Epithelial cell of esophagus (primary cell): Measurements from ENCODE around the gene SCYGR5.
A peak's percentile ranks its signal among the peaks of the same experiment; 100 is the strongest.
"Not testable (repeated sequence)": the region's sequence is repeated elsewhere in the genome, so short reads cannot be mapped to it uniquely, and the experiment has no call there.

Source experiments
- DNase-seq: peaks from one replicate; pipeline ENCODE4 v3.0.0; 2010; ENCODE audit warnings: low read depth
- H3K4me3 ChIP-seq: 2 replicates; pipeline ENCODE4 v1.5.1; 2011; ENCODE audit warnings: mild to moderate bottlenecking, low read length, control low read depth
- CTCF ChIP-seq: IDR thresholded peaks from 2 replicates; pipeline ENCODE4 v1.5.1; 2011; ENCODE audit warnings: low read depth, mild to moderate bottlenecking, low read length, control low read depth, inconsistent platforms; ENCODE audit not compliant: insufficient read depth; ENCODE audit errors: missing control alignments

Gene SCYGR5

GRCh38 chr2:227666631-227667170 is at the start of gene SCYGR5:
Gene SCYGR5, plus strand, starts transcription at chr2:227666804. Its CDS starts 0 bp downstream, at chr2:227666804.
- not testable (repeated sequence) for DNase-seq, H3K4me3 ChIP-seq

DNA sequence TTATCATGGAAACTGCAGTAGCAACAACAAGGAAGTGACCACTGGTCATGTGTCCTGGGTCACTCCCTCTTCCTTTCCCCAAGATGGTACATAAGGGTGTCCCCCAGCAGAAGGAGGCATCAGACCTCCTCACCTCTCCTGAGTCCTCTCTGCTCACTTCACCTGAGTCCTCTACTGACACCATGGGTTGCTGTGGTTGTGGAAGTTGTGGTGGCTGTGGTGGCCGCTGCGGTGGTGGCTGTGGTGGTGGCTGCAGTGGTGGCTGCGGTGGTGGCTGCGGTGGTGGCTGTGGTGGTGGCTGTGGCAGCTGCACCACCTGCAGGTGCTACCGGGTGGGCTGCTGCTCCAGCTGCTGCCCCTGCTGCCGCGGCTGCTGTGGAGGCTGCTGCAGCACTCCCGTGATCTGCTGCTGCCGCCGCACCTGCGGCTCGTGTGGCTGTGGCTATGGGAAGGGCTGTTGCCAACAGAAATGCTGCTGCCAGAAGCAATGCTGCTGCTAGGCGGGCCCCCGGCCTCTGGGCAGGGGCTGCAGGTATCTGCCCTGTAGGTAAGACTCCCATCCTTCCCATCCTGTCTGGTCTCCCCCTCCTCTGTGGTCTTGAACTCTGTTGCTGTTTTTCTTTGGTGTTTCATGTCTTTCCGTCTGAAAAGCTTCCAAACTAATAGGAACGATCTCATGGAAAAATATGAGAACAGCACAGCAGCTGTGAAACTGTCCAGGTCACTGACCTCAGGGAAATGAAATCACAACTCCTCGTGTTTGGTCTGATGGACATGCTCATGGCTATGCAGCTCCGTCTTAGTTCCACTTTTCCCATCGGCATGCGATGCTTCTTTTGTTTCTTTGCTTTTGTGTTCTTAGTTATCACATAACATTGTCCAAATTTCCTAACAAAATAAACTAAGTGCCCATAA is 49.0 kb upstream of the SCYGR5 start, which contains the start of gene SCYGR4:
SCYGR4 (plus strand) TSS at position 183 of the 915 bp plus-strand sequence; CDS start at position 183, 0 bp downstream.
- no peak within 1 kb of the TSS for H3K4me3 ChIP-seq
- TF ChIP-seq CTCF = no peak
- no peak for DNase-seq

- DNase-seq = peak; percentile 52
- no peak for TF ChIP-seq CTCF
- H3K4me3 ChIP-seq = no peak overlapping the region
Measured at GRCh38 chr2:227623226-227623625, 43.4 kb upstream of the SCYGR5 start.

- no peak overlapping the region for H3K4me3 ChIP-seq
- TF ChIP-seq CTCF = no peak
- DNase-seq = no peak
Measured at GRCh38 chr2:227625420-227625819, 41.2 kb upstream of the SCYGR5 start.

DNA sequence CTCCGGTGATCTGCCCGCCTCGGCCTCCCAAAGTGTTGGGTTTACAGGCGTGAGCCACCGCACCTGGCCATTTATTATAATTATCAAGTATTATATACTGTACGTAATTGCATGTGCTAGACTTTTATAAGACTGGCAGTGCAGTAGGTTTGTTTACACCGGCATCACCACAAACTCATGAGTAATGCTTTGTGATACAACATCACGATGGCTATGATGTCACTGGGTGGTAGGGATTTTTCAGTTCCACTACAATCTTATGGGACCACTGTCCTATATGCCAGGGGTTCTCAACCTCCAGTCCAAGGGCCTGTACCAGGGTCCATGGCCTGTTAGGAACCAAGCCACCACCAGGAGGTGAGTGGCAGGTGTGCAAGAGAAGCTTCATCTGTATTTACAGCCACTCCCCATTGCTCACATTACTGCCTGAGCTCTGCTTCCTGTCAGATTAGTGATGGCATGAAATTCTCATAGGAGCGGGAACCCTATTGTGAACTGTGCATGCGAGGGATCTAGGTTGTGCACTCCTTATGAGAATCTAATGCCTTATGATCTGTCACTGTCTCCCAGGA is 39.9 kb upstream of the SCYGR5 start:
- no peak for TF ChIP-seq CTCF
- no peak overlapping the region for H3K4me3 ChIP-seq
- DNase-seq = no peak

GRCh38 chr2:227627769-227628168 is 38.8 kb upstream of the SCYGR5 start:
- no peak for TF ChIP-seq CTCF
- no peak for DNase-seq
- H3K4me3 ChIP-seq = no peak overlapping the region

DNA sequence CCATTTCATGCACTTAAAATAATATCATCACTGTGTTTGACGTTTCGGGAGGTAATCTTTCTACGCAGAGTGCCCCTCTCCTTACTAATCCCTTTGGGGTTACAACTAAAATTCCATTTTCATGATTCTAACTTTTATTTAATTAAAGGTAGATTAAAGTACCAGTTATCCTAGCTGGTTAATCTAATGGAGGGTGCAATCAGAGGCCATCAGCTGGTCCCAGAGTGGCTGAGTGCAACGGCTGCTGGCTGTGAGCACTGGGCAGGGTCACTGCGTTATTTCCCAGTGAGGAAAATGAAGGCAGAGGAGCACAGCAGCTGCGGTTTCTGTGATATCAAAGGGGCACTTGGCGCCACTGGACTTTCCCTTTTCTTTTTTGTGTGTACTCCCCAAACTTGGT is 37.2 kb upstream of the SCYGR5 start:
- no peak for TF ChIP-seq CTCF
- DNase-seq = no peak
- H3K4me3 ChIP-seq = no peak overlapping the region
